Measurements from ENCODE around the gene ELAVL4. TPM values are rescaled to one million over a fixed set of nuclear protein-coding genes. Genes with fewer than 3 reads are reported as not detected.

Gene ELAVL4
- total RNA-seq, 2 donors from 2014 or later, result 0.54 to 1.5 TPM

GRCh38 chr1:50177994-50178393 lies 69.3 kb downstream of the ELAVL4 start:
- Histone ChIP-seq H3K27me3 (no peaks in the 10 kb centered on the region), H3K36me3 (no peaks in the 10 kb centered on the region), H3K4me1 (no peaks in the 10 kb centered on the region), H3K9me3 (no peaks in the 10 kb centered on the region), H3K9ac (ENCODE audit: low read depth in 2 of 2, low read length in 2 of 2) (no peak overlapping the region), H3K4me3 (no peak overlapping the region), H3K27ac (no peak overlapping the region)
- no peak for DNase-seq
- intact Hi-C loops (cut with DNase I), result no loop called here
- TF ChIP-seq CTCF (IDR thresholded peaks at IDR 0.05), result no peak

- Histone ChIP-seq H3K9me3 (no peaks in the 10 kb centered on the region), H3K27ac (no peak overlapping the region), H3K4me1 (no peaks in the 10 kb centered on the region), H3K27me3 (no peaks in the 10 kb centered on the region), H3K36me3 (no peaks in the 10 kb centered on the region), H3K4me3 (no peak overlapping the region), H3K9ac (ENCODE audit: low read depth in 2 of 2, low read length in 2 of 2) (no peak overlapping the region)
- TF ChIP-seq CTCF (IDR thresholded peaks at IDR 0.05), result no peak
- DNase-seq, result no peak
- intact Hi-C loops (cut with DNase I), result no loop called here
Observed at GRCh38 chr1:50179639-50180038, 70.9 kb downstream of the ELAVL4 start.

DNA sequence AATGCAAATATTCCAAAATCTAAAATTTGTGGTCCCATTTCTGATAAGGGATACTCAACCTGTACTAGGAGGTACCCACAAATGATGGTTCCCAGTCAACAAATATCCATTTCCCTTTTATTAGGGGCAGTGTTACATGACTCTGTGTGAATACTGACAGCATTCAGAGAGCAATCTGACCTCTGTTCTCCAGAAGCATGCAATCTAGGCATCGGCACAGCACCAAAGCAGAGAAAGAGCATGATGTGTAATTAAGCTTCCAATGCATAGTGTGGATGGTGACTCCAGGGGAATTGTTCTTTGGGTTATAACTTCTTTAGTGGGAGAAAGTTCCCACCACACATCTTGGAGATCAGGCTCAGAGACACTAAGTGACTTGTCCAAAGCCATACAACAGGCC lies 71.6 kb downstream of the ELAVL4 start:
- no peak overlapping the region for H3K4me3 ChIP-seq

GRCh38 chr1:50181027-50181663 lies 72.4 kb downstream of the ELAVL4 start:
- Histone ChIP-seq H3K27ac (no peak overlapping the region), H3K4me3 (no peak overlapping the region), H3K4me1 (no peaks in the 10 kb centered on the region), H3K36me3 (no peaks in the 10 kb centered on the region), H3K27me3 (no peaks in the 10 kb centered on the region), H3K9ac (ENCODE audit: low read depth in 2 of 2, low read length in 2 of 2) (no peak overlapping the region), H3K9me3 (no peaks in the 10 kb centered on the region)
- no peak for DNase-seq
- TF ChIP-seq CTCF (IDR thresholded peaks at IDR 0.05), result no peak
- intact Hi-C loops (cut with DNase I), result no loop called here

More for the DNA sequence above, 71.6 kb downstream of the ELAVL4 start:
- Histone ChIP-seq H3K9ac (ENCODE audit: low read depth in 2 of 2, low read length in 2 of 2) (no peak overlapping the region), H3K36me3 (no peaks in the 10 kb centered on the region), H3K9me3 (no peaks in the 10 kb centered on the region), H3K4me1 (no peaks in the 10 kb centered on the region), H3K27me3 (no peaks in the 10 kb centered on the region), H3K27ac (no peak overlapping the region)
- intact Hi-C loops (cut with DNase I), result no loop called here
- no peak for DNase-seq
- TF ChIP-seq CTCF (IDR thresholded peaks at IDR 0.05), result no peak

DNA sequence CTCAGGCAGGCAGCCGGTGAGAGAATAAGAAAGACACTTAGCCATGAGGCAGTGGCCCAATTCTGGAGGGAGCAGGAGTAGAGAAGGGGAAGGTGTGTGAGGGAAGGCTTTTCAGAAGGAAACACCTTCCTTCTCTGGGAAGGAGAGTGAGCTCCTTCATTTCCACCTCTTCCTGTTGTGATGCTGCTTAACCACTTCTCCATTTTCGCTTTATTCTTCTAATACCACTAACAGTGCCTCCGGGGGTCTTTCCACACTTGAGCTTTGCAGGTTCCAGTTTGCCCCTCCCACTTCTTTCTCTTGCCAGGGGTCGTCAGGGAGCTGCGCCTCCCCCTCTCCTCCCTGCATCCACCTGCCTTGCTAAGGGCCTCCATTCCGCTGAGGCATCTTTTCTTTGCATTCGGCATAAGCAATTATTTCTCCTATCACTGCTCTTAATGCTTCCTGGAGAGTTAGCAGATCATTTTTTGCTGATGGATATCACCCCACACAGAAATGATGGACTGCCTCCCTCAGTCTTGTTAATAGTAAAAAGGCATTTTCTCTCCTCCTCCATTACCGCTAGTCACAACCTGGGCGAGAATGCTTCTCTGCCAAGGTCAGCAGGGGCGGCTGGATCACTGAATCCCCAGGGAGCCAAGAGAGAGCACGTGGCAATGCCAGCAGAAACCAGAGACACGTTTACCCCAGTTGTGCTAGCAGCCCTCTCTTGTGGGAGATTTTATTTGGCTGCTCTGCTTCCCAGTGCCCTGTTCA lies 74.8 kb downstream of the ELAVL4 start:
- Histone ChIP-seq H3K9me3 (no peaks in the 10 kb centered on the region), H3K27me3 (no peaks in the 10 kb centered on the region), H3K27ac (no peak overlapping the region), H3K36me3 (no peaks in the 10 kb centered on the region), H3K4me1 (no peaks in the 10 kb centered on the region), H3K4me3 (no peak overlapping the region), H3K9ac (ENCODE audit: low read depth in 2 of 2, low read length in 2 of 2) (no peak overlapping the region)
- no peak for DNase-seq
- TF ChIP-seq CTCF (IDR thresholded peaks at IDR 0.05), result no peak
- intact Hi-C loops (cut with DNase I), result no loop called here

Data from colonic mucosa (tissue), 4 donors.